Mesenteric fat pad (tissue), 1 donor: Measurements from ENCODE around the gene PGLYRP4. TPM values are rescaled to one million over a fixed set of nuclear protein-coding genes. Genes with fewer than 3 reads are reported as not detected.
"Not testable (repeated sequence)": the region's sequence is repeated elsewhere in the genome, so short reads cannot be mapped to it uniquely, and the experiment has no call there.

Source experiments
- DNase-seq: peaks from one replicate; pipeline ENCODE4 v3.0.0-alpha.2; 2020; ENCODE audit warnings: low spot score
- total RNA-seq: library from RNA; stranded (reverse); fragmentation: NEBNext Ultra II Directional; extraction: Animal tissue kit (Norgen Biotek cat#: 25700); gene quantifications from one replicate; pipeline ENCODE4 v1.2.1, GENCODE V29; 2021
- donor health status: DM: yes; HTN: yes; CAD: no.

PGLYRP4 gene
- total RNA-seq, 1 donor from 2014 or later, result not detected

- no peak for DNase-seq
These were observed 8.6 kb upstream of the PGLYRP4 start for GRCh38 chr1:153357076-153357852.

GRCh38 chr1:153356392-153357075, 7.9 kb upstream of the PGLYRP4 start:
- DNase-seq, result no peak

GRCh38 chr1:153355445-153356071, 6.9 kb upstream of the PGLYRP4 start:
- DNase-seq, result no peak

DNA sequence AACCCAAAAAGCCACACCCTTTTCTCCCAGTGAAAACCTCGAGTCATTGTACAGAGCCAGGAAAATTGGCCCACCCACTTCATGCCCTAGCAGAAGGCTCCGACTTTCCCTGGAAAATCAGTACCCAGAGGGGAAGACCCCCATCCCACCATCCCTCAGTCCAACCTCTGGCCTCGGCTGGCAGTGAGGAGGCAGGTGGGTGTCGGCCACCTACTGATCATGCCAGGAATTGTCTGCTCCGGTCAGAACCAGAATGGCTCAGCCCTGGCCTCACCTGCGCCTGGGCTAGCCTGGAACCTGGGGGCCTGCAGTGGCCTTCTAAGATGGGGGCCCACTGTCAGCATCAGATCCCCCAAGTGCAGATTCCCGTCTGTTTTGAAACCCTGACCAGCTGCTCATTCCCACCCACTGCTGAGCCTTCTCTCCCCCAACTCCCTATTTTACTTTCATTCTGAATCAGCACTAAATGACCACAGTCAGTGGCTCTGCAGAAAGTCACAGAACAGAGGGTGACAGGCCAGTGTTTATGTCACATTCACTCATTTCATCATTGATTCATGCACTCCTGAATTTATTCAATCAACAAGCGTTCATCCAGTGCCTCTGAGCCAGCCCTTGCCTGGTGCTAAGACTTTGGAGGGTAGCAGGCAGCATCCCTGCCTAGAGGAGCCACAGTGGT, 6.0 kb upstream of the PGLYRP4 start:
- no peak for DNase-seq

DNA sequence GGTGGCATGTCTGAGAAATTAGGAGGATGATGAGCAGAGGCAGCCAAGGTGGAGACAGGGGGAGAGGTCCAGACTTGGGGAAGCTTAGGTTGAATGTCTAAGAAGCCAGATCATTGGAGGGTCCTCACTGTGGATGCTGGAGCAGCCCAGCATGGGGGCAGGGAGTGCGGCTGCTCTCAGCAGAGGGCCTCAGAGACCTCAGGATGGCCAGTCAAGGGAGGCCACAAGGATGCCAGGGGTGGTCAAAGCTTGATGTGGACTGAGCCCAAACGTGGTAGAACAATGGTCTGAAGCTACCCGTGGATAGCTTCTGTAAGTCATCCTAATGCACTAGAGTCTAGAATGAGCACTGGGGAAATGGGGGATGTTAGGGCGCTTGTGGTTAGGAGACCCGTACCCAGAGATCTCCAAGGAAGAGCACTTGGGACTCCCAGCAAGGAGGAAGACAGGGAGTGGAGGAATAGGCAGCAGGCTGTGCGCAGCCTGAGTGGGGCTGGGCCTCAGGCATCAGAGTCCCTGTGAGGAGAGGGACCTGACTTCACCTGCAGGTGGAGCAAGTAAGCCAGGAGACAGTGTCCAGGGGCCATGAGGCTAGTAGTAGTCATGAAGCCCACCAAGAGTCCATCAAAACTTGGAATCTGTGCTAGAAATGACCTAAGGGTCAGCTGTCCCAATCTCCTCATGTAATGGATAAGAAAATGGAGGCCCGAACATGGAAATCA, 4.7 kb upstream of the PGLYRP4 start:
- DNase-seq, result no peak

DNA sequence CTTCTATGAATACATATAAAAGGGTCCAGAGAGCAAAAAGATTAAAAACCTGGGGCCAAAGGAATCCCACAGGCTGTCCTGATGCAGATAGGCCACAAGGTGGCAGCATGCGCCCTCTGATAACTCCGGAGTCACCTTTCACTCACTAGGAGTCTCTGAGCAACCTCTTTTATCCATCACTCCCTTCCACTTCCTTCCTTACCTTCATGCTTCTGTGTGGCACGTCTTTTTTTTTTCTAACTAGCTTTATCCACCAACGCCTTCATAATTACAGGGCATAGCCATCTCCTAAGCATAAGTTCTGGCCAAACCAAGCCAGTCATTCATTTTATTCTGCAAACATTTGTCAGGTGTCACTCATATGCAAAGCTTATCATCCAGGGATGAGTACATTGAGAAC, 3.9 kb upstream of the PGLYRP4 start:
- no peak for DNase-seq

DNA sequence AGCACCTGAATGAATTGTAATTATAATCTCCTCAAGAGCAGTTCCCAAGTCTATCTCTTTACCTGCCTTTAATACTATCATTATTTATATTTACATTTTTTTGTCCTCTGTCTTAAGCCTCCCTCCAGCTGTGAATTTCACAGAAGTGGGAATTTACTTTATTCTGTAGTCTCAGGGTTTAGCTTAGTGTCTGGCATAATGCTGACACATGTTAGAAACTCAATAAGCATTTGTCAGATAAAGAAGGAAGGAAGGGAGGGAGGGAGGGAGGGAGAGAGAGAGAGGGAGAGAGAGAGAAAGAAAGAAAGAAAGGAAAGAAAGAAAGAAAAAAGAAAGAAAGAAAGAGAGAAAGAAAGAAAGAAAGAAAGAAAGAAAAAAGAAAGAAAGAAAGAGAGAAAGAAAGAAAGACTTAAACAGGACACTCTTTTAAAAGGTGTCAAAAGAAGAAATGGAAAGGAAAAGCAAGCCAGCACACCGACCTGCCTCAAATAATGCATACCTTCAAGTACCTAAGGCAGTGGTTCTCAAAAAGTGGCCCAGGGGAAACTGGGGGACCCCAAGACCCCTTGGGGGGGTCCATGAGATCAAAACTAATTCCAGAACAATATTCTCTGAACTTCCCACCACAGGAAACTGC, 1.8 kb upstream of the PGLYRP4 start:
- no peak for DNase-seq

DNA sequence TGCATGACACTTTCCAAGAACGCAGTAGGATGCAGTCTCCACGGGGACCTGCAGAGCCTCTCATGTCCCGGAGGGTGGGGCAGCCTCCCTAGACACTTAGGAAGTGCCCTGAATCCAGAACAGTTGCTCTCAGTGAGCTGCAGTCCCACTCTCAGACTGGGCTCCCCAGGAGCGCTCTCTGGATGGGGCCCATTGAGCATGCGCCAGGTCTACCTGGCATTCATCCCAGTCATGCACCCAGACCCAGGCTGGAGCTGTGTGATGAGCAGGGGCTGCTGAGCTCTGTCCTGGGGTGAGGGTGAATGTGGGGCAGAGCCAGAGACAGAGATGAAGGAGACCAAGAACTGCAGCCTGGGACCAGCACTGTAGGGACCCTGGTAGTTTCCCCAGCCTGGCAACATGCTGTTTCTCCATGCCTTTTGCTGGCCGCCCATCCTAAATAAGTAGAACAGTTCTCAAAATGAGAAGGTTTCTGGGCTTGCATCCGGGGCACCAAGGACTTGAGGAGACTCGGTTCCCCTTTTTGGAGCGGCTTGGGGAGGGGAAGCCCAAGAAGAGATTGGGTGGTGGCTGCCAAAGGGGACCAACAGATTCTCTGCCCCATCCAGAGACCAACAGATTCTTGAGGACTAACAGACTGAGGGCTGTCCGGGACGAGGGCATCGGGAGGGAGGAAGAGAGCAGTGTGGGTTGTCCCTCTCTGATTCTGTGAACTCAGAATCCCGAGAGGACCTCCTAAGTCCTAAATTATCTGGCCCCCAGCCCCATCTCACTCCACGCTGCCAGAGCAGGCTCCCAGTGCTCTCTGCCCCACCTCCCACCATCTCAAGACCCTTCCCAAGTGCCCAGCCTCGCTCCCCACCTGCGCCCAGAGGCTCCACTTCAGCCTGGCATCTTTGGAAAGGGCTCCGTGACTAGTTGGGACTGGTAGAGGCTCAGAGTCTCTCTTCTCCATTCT, 1.0 kb upstream of the PGLYRP4 start:
- DNase-seq, result no peak

DNA sequence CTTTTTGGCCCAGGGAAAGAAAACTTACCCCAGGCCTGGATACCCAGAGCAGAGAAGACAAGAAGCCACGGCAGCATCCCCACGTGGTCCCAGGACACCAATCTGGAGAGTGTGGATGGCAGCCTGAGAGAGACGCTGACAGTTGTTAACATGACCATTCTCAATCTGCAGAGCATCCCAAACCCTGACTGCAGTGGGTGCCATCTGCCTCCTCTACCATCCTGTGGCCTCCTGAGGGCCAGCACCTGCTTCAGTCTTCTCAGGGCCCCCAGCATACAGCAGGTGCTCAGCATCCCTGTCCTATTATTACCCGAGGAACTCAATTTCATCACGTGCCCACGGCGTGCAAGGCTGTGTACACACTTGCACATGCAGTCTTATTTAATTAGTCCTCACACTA, 785 bp downstream of the PGLYRP4 start:
- no peak for DNase-seq

GRCh38 chr1:153347049-153347448, 1.6 kb downstream of the PGLYRP4 start:
- not testable (repeated sequence) for DNase-seq

DNA sequence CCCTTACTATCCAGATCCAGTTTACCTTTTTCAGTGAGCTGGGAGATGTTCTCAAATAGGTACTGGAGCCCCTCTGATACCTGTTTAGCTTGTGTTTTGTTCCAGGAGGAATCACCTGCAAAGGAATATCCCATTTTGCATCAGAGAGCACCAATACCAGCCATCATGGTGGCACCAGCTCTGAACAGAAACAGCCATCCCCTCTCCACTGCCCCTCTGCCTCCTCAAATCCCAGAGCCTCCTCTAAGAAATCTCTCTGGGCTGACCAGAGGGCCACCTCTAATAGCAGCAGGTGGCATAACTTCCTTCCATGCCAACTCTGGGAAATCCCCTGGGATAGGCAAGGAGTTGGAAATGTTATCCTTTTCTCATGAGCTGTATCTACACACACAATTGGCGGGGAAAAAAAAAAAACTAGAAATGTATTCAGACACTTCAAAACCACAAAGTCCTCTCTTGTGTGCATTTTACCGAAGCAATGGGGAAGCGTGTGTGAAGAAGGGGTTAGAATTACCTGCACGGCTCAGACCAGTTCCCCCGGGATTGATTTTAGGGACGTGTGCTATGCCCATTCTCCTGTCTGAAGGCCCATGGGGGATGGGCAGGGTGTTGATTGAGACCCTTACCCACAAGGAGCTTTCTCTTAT, 2.4 kb downstream of the PGLYRP4 start:
- DNase-seq, result no peak

DNA sequence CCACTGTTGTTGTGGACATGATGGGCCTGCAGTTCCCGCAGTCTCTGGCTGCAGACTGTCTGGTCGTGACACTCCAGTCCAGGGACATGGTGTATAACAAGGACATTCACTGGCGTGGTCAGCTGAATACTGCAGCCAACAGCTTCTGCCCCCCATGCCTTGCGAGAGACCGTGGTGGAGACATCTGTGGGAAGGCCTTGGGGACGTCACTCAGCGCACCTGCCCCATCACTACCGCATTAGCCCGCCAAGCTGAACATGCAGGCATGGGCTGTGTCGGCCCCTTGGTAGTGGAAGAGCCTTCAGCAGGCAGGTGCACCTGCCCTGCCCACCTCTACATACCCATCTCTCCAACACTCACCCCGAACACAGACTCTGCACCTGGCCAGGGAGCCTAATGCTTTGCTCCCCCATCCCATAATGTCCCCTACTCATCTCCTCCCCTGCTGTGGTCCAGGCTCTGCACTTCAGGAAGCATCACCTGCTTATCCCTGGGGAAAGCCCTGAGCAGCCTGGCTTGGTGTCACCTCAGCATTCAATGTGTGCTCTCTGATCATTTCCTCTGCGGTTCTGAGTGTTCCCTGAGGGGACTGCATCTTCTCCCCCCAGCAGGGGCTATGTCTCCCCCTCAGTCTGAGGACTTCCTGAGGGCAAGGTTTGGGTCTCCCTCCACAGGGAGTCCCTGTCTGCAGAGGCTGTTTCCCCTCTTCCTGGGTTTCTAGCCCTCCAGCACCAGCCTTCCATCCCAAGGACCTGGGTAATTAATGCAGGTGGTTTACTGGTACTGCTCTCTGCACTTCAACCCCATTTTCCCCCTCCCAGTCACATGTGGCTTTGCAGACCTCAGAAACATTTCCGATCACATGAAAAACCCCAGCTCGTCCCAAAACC, 3.2 kb downstream of the PGLYRP4 start:
- no peak for DNase-seq

- no peak for DNase-seq
These were observed 4.0 kb downstream of the PGLYRP4 start for GRCh38 chr1:153344718-153345025.

DNA sequence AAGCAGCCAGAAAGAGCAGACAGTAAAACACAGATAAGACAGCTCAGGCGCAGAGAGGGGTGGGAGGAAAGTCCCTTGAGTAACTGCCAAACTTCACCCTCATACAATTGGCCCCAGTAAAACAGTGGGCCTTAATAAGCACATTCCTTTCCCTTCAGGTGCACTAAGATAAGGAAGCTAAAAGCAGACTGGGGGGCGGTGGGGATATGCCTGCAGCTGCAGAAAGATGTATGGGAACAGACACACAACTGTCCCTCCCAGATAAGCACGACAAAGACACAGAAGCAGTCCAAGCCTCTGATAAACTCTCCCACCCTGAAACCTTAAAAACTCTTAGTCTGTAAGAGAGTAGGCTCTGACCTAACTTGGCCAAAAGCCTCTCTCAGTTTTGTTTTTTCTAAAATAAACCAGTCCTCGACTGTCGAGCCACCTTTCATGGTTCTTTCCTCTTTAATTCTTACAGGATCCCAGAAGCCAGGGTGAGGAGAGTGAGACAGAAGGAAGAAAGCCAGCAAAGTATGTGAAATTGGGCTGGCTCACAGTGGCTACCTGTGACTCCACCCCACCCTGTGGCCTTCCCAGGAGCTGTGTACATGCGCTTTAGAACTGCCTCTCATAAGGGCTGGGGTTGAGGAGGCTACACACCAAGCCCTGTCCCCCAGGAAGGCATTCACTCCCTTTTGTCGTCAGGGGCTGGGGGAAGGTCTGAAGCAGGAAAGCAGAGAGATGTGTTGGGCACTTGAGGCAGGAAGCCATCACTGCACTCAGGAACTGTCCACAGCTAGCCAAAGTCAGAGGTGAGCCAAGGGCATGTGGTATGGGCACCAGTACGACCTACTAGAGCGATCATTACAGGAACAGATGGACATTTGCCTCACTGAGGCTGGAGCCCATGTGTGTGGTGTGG, 4.6 kb downstream of the PGLYRP4 start:
- DNase-seq, result no peak

DNA sequence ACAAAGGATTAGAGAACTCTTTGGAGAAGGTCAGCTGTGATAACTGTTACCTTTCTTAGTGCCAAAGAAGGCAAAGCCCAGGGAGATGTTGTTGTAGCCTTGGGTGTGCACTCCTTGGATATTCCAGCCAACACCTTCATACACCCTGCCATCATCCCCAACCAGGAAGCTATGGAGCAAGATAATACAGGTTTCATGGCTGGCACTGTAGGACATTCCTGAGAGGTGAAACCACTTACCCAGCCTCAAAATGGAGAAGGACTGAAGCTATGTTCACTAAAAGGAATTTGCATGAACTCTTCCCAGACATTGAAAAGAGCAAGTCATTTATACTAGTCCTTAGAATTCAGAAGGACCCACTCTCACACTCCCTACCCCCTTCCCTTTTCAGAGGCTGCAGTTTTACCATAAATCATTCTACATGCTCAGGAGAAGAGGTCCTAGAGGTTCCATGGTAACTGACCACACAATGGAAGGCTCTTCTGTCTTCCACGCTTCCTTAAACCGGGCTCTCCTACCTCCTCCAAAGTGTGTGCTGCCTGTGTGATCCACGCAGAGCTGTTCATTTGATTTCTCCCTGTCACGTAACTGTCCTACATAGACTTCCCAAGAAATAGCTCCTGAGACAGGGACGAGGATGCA, 5.5 kb downstream of the PGLYRP4 start:
- no peak for DNase-seq

GRCh38 chr1:153342178-153342577, 6.5 kb downstream of the PGLYRP4 start:
- DNase-seq, result no peak
